HG03342 (cell line): Measurements from ENCODE around the gene ADORA3.
A peak's percentile ranks its signal among the peaks of the same experiment; 100 is the strongest.

Experiments
- ATAC-seq: cut with Tn5 transposase; IDR thresholded peaks from one replicate; pipeline ENCODE4 v1.9.1; 2021; ENCODE audit warnings: mild to moderate bottlenecking, moderate library complexity; ENCODE audit not compliant: unreplicated experiment

Gene ADORA3

GRCh38 chr1:111509997-111510375 is 6.6 kb upstream of the ADORA3 start:
- ATAC-seq = no peak

DNA sequence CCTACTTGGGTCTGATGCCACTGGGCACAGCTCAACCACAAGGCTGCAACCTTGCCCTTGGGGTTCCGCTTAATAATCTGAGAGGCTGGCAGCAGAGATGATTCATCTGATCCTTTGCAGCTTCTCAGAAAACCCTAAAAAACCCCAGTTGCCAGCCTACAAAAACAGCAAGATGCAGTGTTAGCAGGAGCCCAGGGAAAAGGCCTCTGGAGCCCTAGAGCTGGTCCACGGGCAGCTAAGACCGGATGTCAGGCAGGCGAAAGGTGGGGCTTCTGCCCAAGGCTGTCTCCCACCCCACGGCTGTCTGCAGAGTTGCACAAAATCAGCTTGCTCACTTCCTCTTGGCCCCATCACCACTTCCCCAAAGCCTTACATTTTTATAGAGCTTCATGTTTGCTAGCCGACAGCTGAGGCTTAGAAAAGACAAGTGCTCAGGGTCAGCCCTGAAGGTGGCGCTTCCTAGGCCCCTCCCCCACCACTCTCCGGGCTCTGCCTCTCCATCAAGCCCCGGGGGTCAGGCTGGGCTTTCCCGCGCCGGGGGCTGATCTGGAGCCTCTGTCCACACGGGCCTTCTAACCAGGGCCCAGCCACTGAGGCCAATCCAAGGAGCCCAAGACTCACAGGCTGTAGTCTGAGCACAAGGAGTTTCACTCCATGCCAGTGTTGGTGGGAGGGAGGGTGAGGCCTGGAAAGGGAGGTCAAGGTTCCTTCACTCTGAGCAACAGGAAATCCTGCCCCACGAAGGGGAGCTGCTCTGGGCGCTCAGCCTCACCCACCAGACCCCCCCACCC is 4.2 kb upstream of the ADORA3 start:
- ATAC-seq = peak; percentile 54

DNA sequence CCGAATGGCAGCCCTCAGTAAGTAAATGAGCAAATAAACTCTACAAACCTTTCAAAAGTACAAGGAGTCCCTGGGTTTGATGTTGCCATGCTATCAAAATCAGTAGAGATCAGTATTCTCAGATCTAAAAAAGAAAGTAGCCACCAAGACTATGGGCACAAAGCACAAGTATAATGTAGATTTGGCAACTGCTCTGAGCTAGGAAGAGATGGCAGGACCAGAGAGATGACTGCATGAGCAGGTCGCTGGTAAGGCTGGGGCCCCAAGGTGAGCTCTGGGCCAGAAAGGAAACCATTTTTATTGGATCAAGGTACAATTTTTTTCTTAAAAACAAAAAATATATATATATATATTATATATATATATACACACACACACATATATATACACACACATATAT is 3.1 kb upstream of the ADORA3 start:
- ATAC-seq = no peak

GRCh38 chr1:111505641-111506119 is 2.2 kb upstream of the ADORA3 start:
- ATAC-seq = peak; percentile 51

- no peak for ATAC-seq
Observed at GRCh38 chr1:111504097-111504496, 664 bp upstream of the ADORA3 start.

DNA sequence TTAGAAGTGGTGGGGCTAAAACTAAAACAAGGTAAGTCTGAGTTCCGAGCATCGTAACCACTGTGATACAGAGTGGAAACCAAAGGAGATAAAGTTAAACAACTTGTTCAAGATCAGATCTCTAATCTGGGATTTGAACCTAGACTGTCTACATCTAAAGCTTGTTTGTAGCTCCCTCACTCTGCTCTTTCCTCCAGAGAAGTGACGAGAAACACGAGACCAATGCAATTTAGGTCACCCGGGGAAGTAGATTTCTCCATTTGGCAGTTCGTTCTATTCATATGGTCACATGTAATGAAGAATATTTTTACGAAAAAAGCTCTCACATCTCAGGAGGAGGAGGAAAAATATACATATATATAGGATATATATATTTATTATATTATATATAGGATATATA is 1.8 kb downstream of the ADORA3 start:
- ATAC-seq = no peak

DNA sequence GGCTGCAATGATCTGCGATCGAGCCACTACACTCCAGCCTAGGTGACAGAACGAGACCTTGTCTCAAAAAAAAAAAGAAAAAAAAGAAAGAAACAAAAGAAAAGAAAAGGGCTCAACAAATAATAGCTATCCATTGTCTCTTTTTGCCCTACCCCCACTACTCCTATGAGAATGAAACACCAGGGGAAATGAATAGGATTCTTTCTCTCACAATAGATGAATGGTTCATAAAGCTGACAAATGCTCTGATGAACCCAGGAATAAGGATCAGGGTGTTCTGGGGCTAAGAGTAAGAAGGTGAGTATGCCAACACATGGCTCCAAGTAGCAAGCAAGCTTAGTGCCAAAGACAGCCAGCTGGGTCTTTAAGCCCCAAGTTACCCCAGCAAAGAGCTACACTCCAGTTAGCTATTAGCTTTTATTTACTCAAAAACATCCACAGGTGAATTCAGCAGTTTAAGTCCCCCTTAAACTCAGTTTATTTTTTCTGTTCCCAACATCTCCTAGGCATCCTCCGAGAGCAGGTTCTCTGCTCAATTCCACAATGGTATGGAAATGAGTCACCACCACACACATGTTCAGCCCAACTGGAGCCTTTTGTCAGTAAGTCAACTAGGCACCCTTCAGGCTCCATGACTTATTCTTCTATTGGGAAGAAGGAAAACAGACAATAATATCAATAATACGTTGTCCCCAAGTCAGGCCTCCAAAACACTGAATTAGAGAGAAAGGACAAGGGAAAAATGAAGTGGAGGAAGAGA is 4.2 kb downstream of the ADORA3 start:
- no peak for ATAC-seq

DNA sequence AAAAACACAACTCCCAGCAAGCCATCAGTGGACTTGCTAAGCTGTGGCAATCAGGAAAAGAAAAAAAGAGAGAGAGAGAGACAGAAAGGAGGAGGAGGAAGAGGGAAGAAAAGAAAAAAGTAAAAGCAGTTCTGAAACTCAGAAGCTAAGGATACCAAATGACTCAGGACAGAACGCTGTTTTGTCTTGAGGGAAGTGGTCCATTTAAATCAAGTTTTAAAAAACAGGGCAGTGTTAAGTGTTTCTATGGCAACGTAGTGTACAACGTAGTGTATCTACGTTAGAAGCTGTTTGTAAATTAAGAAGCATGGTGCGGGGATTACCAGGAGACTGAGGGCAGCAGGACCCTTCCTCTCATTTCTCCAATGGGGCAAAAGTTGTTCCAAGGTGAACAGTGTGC is 5.8 kb downstream of the ADORA3 start:
- ATAC-seq = no peak

- no peak for ATAC-seq
Observed at GRCh38 chr1:111496398-111496797, 7.0 kb downstream of the ADORA3 start.

GRCh38 chr1:111491070-111491469 is 12.4 kb downstream of the ADORA3 start:
- ATAC-seq = no peak

- no peak for ATAC-seq
Observed at GRCh38 chr1:111490220-111490619, 13.2 kb downstream of the ADORA3 start.

DNA sequence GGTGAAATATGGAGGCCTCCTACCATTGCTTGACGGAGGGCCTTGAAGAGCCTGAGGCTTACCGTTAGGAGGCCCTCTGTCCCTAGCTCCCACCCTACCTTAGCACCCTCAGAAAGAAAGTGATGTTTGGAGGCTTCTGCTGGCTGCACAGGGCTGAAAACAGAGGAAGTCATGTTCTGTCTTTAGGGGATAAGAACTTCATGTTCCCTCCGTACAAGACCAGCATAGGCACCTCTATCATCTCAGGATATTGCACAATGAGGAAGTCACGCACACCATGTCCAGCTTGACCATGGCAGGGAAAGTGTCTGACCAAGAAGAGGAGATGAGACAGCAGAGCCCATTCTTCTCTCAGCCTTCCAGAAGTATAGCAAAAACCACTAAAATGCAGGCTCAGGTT is 13.8 kb downstream of the ADORA3 start:
- ATAC-seq = no peak

DNA sequence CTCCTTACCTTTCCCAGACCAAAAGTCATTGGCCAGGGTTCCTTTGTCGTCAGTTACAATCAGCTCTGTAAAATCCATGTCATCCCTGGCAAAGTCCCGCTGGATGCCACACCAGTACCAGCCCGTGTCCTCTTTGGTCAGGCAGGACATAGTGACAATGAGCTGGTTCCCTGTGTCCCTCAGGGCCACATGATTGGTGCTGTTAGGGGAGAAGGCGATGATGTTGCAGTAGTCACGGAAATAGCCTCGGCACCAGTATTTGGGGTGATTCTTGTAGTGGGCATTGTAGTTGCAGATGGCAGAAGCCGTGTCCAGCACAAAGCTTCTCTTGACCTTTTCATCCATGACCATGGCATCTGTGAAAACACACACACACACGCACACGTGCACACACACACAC is 14.8 kb downstream of the ADORA3 start:
- no peak for ATAC-seq

DNA sequence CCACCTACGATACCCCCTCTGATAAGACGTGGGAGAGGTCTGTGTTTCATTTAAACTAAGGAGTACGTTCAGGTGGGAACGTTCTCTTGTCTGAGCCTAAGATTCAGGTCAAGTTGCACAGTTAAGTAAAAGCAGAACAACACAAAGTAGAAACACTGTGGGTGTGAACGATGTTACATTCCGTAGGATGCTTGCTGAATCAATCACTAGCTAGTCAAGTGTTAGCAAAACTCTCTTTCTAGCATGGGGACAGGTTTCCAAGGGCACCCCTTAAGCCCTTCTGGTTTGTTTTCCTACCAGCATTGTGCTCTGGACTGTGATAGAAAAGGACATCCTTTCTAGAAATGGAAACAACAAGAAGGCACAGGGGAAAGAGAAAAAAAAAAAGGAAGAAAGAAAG is 16.3 kb downstream of the ADORA3 start:
- ATAC-seq = no peak

DNA sequence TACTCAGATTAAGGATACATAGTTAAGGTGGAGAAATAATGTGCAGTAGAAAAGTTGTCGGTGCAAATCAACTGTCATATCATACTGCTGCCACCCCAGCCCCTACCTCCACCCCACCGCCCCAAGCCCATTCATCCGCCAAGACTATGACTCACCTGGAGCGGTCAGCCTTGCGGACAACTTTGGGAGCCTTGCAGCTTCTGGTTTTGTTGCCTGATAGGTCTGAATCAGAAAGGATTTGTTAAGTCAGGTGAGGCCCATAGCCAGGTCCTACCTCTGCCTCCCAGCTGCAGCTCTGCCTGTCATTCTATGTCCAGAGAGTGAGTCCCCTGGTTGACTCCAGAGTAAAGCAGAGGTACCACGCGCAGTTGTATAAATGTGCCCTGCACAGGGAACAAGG is 17.0 kb downstream of the ADORA3 start:
- ATAC-seq = no peak

DNA sequence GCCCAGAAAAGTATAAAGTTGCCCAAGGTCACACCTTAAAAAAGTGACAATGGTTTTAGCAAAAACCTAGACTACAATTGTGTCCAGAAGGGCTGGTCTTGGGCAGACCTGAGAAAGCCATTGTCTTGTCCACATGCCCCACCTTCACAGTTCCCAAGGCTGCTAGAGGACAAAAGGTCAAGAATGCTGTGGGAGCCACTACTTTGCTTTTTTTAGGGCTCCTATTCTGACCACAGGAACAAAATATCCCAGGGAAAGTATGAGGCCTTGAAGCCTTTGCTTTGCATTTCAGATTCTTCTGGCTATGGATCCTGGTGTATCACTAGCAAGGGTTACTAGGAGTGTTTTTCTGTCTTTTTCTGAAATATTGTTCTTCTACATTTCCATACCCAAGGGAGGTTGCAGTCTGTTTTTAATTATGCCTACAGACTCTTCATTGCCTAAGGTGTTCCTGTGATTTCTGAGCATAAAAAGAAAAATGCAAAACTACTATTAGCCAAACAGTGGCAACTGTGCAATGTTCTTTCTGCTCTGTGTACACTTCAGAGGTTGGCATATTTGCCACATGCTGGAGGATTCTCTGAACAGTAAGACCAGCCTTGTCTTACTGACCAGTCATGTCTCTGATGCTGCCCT is 18.9 kb downstream of the ADORA3 start:
- no peak for ATAC-seq

GRCh38 chr1:111483876-111484275 is 19.6 kb downstream of the ADORA3 start:
- ATAC-seq = no peak

DNA sequence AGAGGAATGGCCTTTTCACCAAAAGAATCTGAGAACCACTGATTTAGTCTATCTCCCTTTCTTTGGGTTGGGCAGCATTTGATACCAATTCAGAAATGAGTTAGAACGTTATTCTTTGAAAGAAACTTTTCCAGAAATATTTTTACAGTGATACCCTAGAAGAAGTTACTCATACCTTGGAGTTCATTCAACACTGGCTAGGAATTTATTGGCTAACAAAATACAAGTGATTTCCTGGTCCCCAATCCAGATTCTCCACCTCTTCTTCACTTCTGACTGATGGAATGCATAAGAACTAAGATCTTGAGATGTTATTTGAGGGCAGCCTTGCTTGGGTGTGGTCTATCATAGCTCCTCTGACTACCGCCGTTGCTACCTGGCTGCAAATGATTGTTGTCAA is 20.3 kb downstream of the ADORA3 start:
- no peak for ATAC-seq

- ATAC-seq = peak; percentile 47
Observed at GRCh38 chr1:111481387-111482221, 21.8 kb downstream of the ADORA3 start.

DNA sequence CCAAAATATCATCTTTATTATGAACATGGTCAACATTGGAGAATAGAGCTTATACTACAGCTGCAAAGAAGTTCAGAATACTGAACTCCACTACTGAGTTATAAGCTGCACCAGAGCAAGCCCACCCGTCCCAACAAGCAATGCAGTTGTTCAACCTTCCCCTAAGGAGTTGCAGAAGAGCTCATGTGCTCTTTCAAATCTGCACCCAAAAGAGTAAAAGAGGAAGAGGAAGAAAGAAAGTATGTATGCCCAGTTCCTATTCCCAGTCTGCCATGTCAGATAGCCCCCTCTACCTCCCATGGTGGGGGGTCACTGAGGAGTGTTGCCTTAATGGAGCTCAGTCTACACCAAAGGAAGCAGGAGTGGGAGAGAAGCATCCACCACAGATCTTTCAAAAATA is 22.8 kb downstream of the ADORA3 start:
- ATAC-seq = no peak

DNA sequence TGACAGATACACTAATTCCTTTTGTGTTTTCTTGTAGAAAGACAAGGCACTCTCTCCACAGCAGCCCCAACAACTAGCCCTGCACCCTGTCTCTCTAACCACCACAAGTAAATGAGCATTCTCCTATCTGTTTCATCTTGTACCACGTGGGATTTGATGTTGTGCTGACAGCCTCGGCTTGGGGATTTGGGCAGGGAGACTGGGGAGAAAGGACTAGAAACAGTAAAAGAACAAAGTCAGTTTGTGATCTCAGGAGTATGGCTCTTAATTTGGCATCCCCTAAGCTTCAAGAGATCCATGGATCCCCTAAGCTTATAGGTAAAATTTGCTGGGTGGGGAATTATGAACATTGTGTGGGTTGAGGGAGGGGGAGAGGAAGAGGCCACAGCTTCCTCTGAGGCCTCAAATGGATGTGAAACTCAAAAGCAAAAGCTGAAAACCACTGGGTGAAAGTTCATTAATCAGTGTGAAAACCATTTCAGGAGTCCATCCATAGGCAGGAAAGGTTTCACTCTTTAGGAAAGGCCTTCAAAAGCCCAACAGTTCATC is 26.6 kb downstream of the ADORA3 start:
- peak; percentile 57 for ATAC-seq
